ENCODE data around the gene ZNF385C.

- TF ChIP-seq CTCF (IDR thresholded peaks at IDR 0.05) (no peak), EZH2 (IDR thresholded peaks at IDR 0.05; ENCODE audit: borderline replicate concordance, insufficient read depth, low read depth, low read length, poor library complexity, severe bottlenecking) (no peak)
These were observed 42.8 kb downstream of the ZNF385C start for GRCh38 chr17:42055496-42055895.

Data from B cell (primary cell).